Fibroblast of skin of left quadriceps (primary cell): ENCODE data around the gene SOX11.

Source experiments
- DNase-seq, 2 experiments: peaks; one replicate each; pipeline ENCODE4 v3.0.0-alpha.2; 2013; ENCODE audit warnings: low read depth in 2 of 2

The SOX11 gene

DNA sequence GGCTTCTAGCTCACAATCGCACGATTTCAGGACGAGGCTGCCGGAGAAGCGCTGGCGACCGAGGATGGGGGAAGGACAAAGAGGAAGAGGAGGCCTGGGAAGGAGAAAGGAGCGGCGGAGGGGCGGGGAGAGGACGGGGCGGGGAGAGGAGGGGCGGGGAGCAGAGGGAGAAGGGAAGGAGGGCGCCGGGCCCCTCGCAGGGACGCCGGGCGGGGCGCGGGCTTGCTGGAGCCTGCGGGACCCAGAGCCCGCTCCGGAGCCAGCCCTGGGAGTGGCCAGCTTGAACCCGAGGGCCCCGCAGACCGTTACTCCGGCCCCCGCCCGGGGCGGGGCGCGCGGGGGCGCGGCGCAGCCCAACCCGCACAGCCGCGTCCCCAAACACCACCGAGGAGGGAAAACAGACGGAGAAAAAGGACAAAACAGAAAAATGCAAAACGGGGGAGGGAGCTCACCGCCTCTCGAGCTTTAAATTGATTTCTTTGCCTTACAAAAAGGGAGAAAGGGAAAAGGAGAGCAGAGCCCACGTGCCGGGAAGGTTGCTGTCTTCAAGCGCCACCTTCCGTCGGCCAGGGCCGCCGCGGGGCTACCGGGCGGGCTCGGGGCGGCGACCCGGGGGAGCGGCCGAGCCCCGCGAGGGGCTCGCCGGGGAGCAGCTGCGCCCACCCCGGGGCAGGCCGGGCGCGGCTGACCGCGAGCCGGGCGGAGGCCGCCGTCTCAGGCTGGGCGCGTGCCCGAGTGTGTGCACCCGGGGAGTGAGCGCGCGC lies 781 bp upstream of the SOX11 start:
- DNase-seq, result peak; percentile 61 to 63

- no peak for DNase-seq
Observed at GRCh38 chr2:5692561-5693286, 540 bp downstream of the SOX11 start.

- DNase-seq, result no peak
Observed at GRCh38 chr2:5693287-5694201, 1.4 kb downstream of the SOX11 start.

DNA sequence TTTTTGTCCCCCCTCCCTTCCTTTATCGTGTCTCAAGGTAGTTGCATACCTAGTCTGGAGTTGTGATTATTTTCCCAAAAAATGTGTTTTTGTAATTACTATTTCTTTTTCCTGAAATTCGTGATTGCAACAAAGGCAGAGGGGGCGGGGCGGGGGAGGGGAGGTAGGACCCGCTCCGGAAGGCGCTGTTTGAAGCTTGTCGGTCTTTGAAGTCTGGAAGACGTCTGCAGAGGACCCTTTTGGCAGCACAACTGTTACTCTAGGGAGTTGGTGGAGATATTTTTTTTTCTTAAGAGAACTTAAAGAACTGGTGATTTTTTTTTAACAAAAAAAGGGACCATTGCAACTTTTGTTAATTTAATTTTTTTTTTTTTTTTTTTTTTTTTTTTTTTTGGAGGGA lies 2.1 kb downstream of the SOX11 start:
- no peak for DNase-seq

DNA sequence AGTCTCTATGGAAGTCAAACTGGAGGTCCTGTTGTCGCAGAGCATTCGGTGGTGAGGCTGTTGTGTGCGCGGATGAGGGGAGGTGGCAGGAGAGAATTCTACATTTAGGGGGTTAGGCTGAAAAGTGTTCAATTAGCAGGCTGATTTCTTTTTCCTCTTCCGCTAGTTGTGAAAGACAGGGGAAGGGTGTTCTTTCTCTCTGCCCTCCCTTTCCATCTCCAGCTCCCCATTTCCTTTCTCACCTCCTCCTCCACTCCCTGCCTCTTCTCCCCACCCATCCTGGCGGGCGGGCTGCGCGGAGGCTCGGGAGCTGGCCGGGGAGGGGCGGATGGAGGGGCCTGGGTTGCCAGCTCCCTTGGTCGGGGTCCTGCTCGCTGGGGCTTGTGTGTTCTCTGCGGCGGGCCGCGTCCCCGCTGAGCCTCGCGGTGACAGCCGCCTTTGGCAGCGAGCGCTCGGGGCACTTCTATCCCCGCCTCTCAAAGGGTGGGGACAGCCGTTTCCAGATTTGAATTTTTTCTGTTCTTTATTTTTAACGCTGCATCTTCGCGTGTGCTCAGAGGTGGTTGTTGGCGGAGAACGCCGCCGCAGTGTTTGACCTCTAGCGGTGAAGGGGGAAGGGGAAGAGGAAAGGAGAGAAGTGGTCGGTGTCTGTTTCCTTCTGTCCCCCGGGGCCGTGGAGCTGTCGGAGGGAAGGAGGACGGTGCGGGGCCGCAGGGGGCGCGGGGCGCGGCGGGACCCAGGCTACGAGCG lies 3.6 kb downstream of the SOX11 start:
- no peak for DNase-seq

- DNase-seq, result no peak
Observed at GRCh38 chr2:5696404-5696944, 4.3 kb downstream of the SOX11 start.

DNA sequence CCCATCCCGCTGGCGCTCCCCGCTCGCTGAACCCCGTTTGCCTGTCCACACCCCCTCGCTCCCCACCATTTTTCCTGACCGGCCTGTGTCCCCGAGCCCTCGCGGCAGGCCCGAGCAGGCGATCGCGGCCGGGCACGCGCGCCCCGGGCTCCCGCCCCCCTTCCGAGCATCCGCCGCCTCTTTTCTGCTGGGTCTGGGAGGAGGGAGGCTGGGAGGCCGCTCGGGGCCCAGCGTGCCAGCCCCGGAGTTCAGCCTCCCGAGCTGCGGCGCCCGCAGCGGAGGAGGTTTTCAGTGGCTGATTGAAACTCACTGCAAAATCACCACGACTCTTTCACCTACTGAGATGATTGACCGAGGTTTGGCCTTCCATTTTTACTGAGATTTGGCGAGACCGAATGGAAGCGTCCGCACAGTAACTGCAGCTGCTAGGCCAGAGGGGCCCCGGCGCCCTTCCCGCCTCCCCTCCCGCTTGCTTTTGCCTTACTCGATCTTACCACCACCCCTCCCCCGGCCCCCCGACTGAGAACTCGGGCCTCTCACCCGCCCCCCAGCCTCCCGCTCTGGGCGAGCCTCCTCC lies 4.8 kb downstream of the SOX11 start:
- no peak for DNase-seq

DNA sequence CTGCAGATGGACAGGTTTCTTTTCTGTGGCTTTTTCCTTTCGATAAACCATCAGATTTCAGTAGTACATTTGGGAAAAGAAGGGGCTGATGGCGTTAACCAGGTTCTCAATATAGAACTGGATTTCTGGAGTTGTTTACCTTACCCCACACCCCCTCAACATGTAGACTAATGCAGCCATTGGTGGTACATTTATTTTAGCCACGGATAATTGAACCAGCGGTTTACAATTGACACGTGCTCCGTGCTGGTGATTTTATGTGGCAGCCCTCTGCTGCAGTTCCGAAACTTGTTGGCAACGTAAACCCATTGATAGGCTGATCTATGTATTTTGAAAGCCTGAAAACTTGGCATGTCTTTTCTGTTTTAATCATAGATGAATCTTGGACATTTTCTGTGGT lies 5.4 kb downstream of the SOX11 start:
- no peak for DNase-seq

- DNase-seq, result no peak
Observed at GRCh38 chr2:5698134-5698533, 6.0 kb downstream of the SOX11 start.

GRCh38 chr2:5699963-5700362 lies 7.8 kb downstream of the SOX11 start:
- no peak for DNase-seq

DNA sequence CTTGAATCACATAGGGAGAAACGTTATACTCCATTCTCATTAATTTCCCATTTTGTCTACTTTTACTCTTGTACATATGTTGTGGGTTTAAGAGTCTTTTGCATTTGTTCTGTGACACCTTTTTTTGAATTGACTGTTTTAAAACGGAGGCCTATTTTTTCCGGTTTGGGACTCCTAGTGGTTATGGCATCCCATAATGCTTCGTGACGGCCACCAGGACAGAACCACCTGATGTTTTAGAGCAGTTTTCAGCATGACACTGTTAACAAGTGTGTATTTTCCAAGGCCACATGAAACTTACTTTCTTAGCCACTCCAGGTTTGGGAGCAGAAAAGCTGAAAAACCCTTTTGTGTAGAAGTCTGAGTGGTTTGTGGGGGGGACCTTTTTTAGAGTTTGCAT lies 8.4 kb downstream of the SOX11 start:
- no peak for DNase-seq

DNA sequence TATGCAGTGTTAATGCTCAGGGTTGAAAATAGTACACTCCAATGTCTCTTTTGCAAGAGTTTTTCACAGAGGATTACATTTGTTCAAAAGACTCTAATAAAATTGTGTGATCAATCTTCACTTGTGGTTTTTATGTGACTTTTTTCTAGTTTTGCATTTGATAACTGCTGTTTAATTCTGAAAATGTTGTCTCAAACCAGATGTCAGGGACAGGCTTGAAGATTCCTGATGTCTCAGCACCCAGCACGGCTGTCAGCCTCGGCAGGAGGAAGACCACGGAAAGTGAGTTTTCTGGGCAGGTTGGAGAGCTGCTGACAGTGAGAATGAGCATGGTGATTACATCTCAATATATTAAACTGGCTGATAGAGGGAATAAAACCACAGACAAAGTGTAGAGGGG lies 9.1 kb downstream of the SOX11 start:
- peak; percentile 68 to 72 for DNase-seq

DNA sequence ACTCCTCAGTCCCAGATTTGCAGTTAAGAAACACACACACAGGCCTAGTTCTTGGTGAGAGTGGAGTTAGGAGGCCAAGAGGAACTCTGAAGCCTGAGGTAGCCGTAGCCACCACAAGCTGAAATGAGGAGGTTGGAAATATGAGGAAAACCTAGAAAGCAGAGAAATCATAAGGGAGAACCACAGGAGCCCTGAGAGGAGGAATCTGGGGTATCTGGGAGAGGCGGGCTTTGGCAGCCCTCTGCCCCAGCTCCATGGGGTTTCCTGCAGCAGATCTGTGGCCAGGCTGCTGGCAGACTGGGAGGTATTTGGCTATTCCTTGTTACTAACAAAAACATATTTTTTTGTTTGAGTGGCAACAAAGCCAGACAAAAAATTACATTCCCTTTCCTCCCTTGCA lies 11.0 kb downstream of the SOX11 start:
- DNase-seq, result no peak

DNA sequence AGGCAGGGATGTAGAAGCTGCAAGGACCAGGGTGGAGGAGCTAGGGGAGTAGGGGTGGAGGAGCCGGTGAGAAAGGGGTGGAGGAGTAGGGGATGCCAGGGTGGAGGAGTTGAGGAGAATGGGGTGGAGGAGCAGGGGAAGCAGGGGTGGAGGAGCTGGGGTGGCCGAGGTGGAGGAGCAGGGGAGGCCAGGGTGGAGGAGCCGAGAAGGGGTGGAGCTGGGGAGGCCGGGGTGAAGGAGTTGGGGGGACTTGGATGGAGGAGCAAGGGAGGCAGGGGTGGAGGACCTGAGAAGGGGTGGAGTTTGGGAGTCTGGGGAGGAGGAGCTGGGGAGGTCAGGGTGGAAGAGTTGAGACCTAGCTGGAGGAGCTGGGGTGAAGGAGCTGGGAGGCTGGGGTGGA lies 13.3 kb downstream of the SOX11 start:
- DNase-seq, result no peak

DNA sequence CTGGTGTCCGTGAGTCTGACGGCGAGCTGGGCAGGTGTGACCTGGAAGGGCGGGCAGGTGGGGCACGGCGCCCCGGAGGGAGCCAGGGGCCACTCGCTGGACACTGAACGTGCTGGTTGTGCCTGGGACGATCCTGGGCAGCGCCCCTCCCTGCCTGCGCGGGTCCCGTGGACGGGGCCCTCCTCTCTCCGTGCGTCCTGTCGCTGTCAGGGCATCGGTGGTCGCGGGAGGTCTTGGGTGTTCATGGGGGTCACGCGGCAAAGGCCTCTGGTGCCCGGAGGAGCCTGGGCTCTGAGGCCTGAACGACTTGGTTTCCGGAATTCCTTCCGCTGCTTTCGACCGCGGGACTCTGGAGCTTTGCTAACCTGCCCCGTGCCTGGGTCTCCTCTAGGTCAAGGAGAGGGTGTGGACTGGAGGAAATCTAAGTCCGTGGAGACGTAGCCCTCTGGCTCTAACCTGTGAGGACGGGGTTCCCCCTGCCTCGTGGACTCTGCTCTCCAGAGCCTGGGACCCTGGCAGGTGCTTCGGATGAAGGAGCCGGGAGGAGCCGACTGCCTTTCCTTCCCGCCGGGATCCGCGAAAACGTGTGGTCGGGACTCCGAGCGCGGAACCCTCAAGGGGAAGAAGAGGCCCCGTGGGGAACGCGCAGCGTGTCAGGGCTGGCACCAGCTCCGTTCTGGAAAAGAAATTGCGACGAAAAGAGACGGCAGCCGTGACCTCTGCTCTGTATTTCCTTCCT lies 14.7 kb downstream of the SOX11 start:
- DNase-seq, result no peak

- DNase-seq, result no peak
Observed at GRCh38 chr2:5710615-5711014, 18.4 kb downstream of the SOX11 start.

DNA sequence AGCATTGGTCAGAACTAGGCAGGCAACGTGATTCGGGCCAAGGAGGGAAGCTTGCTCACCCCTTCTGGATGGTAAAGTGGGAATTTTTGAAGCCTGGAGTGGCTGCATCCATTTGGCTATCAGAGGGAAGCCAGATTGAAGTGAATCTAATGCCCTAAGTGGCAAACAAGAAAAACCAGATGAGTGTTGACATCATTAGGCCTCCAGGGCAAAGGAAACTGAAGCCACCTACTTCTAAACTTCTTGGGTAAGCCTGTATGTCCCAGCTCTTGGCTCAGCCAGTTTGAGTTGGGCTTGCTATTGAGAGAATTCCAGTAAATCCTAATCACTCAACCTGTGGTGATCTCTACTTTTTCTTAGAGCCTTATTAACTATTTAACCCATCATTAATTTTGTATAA lies 20.9 kb downstream of the SOX11 start:
- DNase-seq, result no peak

- DNase-seq, result no peak
Observed at GRCh38 chr2:5719629-5720334, 27.6 kb downstream of the SOX11 start.

GRCh38 chr2:5720426-5720825 lies 28.2 kb downstream of the SOX11 start:
- DNase-seq, result peak; percentile 13 to 35

- no peak for DNase-seq
Observed at GRCh38 chr2:5722236-5722635, 30.1 kb downstream of the SOX11 start.
